HCEC 1CT (cell line): ENCODE data around the gene PPID.
A peak's percentile ranks its signal among the peaks of the same experiment; 100 is the strongest.
"Not testable (repeated sequence)": the region's sequence is repeated elsewhere in the genome, so short reads cannot be mapped to it uniquely, and the experiment has no call there.

Experiments used
- DNase-seq: peaks from one replicate; pipeline ENCODE4 v3.0.0-alpha.2; 2017

The PPID gene

GRCh38 chr4:158729716-158730559, 6.7 kb upstream of the PPID start:
- peak; percentile 49 for DNase-seq

GRCh38 chr4:158728236-158728635, 5.0 kb upstream of the PPID start:
- no peak for DNase-seq

- DNase-seq, result no peak
Measured at GRCh38 chr4:158726633-158727032, 3.4 kb upstream of the PPID start.

- no peak for DNase-seq
Measured at GRCh38 chr4:158724637-158725036, 1.4 kb upstream of the PPID start.

- peak; percentile 7 for DNase-seq
Measured at GRCh38 chr4:158722291-158722916, 792 bp downstream of the PPID start.

- DNase-seq, result no peak
Measured at GRCh38 chr4:158721680-158722079, 1.5 kb downstream of the PPID start.

GRCh38 chr4:158715802-158716201, 7.4 kb downstream of the PPID start:
- no peak for DNase-seq

- DNase-seq, result no peak
Measured at GRCh38 chr4:158714937-158715336, 8.3 kb downstream of the PPID start.

- DNase-seq, result not testable (repeated sequence)
Measured at GRCh38 chr4:158712622-158713021, 10.6 kb downstream of the PPID start.

- no peak for DNase-seq
Measured at GRCh38 chr4:158710814-158711213, 12.4 kb downstream of the PPID start.

GRCh38 chr4:158704274-158704673, 18.9 kb downstream of the PPID start:
- DNase-seq, result no peak

- DNase-seq, result no peak
Measured at GRCh38 chr4:158688813-158689212, 34.4 kb downstream of the PPID start.

GRCh38 chr4:158682066-158682465, 41.1 kb downstream of the PPID start:
- DNase-seq, result no peak

GRCh38 chr4:158681629-158682028, 41.6 kb downstream of the PPID start:
- no peak for DNase-seq

GRCh38 chr4:158678767-158679166, 44.4 kb downstream of the PPID start:
- DNase-seq, result no peak

GRCh38 chr4:158676076-158676475, 47.1 kb downstream of the PPID start:
- no peak for DNase-seq

- no peak for DNase-seq
Measured at GRCh38 chr4:158673633-158674032, 49.6 kb downstream of the PPID start.

GRCh38 chr4:158671915-158672806, 51.0 kb downstream of the PPID start, which contains the start of gene ETFDH:
ETFDH (plus strand) TSS chr4:158672296; CDS start chr4:158672457, 161 bp downstream.
- peak; percentile 95 for DNase-seq

GRCh38 chr4:158671665-158671914, 51.6 kb downstream of the PPID start, which contains the start of gene C4orf46:
C4orf46 (minus strand) TSS chr4:158671887; CDS start chr4:158671801, 86 bp downstream.
- DNase-seq, result no peak

GRCh38 chr4:158670975-158671664, 52.1 kb downstream of the PPID start:
- DNase-seq, result peak; percentile 40

GRCh38 chr4:158669310-158669709, 53.9 kb downstream of the PPID start:
- DNase-seq, result no peak

GRCh38 chr4:158667651-158668198, 55.5 kb downstream of the PPID start:
- DNase-seq, result peak; percentile 3
